PFSK-1 (cell line): ENCODE results near the gene EFHC2.

ENCODE experiments used
- FOXP2 ChIP-seq: optimal IDR thresholded peaks from 2 replicates; pipeline ENCODE3; 2011; ENCODE audit warnings: borderline replicate concordance, control low read depth, inconsistent platforms; ENCODE audit not compliant: insufficient read depth; ENCODE audit errors: extremely low read length, extremely low read depth
- POLR2AphosphoS5 ChIP-seq: IDR thresholded peaks from 2 replicates; pipeline ENCODE4 v1.6.1; 2012; ENCODE audit warnings: low read depth, mild to moderate bottlenecking, control low read depth, low read length, moderate library complexity
- SIN3A ChIP-seq: IDR thresholded peaks from 2 replicates; pipeline ENCODE4 v1.6.1; 2012; ENCODE audit warnings: mild to moderate bottlenecking, low read length, moderate library complexity, borderline replicate concordance; ENCODE audit not compliant: insufficient read depth
- TAF1 ChIP-seq: IDR thresholded peaks from 2 replicates; pipeline ENCODE4 v1.6.1; 2012; ENCODE audit warnings: low read length, control low read depth, borderline replicate concordance; ENCODE audit not compliant: insufficient read depth
- TF ChIP-seq, protein P1 (sequence below), 2 experiments: IDR thresholded peaks; 2 replicates each; pipeline versions ENCODE4 v1.6.1 to v1.8.0; 2011 to 2012; ENCODE audit warnings: low read depth in 2 of 2, low read length in 2 of 2, control low read depth in 1 of 2, inconsistent platforms in 1 of 2, mild to moderate bottlenecking in 1 of 2, moderate library complexity in 1 of 2; ENCODE audit not compliant: insufficient read depth in 1 of 2

The EFHC2 gene

DNA sequence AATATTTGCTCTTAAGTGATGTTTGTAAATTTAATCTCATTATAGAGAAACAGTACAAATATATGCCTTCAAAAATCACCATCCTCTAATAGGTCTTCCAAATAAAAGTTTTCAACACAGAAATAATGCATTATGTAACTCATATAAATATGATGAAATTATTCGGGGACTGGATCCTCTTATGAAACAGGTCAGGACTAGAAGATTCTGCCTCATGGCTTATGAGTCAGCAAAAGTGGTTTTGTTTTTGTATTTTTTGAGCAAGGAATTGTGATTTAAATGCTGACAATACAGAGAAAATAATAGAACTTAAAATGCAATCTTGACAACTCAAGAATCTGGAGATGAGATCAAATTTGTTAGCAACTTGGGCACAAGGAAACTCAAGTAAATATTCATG is 190.6 kb downstream of the EFHC2 start:
- TF ChIP-seq SIN3A (no peak), FOXP2 (no peak), TAF1 (no peak)
- TF ChIP-seq, protein P1, sequence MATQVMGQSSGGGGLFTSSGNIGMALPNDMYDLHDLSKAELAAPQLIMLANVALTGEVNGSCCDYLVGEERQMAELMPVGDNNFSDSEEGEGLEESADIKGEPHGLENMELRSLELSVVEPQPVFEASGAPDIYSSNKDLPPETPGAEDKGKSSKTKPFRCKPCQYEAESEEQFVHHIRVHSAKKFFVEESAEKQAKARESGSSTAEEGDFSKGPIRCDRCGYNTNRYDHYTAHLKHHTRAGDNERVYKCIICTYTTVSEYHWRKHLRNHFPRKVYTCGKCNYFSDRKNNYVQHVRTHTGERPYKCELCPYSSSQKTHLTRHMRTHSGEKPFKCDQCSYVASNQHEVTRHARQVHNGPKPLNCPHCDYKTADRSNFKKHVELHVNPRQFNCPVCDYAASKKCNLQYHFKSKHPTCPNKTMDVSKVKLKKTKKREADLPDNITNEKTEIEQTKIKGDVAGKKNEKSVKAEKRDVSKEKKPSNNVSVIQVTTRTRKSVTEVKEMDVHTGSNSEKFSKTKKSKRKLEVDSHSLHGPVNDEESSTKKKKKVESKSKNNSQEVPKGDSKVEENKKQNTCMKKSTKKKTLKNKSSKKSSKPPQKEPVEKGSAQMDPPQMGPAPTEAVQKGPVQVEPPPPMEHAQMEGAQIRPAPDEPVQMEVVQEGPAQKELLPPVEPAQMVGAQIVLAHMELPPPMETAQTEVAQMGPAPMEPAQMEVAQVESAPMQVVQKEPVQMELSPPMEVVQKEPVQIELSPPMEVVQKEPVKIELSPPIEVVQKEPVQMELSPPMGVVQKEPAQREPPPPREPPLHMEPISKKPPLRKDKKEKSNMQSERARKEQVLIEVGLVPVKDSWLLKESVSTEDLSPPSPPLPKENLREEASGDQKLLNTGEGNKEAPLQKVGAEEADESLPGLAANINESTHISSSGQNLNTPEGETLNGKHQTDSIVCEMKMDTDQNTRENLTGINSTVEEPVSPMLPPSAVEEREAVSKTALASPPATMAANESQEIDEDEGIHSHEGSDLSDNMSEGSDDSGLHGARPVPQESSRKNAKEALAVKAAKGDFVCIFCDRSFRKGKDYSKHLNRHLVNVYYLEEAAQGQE (IDR thresholded peaks at IDR 0.05; ENCODE audit: insufficient read depth in 1 of 2, low read depth in 2 of 2, low read length in 2 of 2) = no peak

DNA sequence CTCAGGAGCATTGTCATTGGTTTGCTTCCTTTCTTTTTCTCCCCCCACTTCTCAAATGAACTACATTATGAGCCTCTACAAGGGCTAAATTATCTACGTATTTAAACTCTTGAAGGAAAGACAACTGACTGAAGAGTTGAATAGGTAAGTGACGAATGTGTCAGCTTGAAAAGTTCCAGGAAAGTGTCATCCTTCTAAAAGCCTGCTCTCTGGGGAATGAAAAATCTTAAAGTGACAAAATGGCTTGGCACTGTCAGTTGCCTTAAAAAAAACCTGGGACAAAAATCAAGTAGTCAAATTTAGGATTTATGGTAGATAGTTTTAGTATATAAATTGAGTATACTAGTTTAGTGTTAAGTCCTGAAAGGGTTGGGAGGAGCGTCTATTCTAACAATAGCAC is 196.3 kb downstream of the EFHC2 start:
- TF ChIP-seq SIN3A (no peak), POLR2AphosphoS5 (no peak), FOXP2 (no peak), TAF1 (no peak)
- TF ChIP-seq, protein P1 (IDR thresholded peaks at IDR 0.05; ENCODE audit: insufficient read depth in 1 of 2, low read depth in 2 of 2, low read length in 2 of 2) = no peak

DNA sequence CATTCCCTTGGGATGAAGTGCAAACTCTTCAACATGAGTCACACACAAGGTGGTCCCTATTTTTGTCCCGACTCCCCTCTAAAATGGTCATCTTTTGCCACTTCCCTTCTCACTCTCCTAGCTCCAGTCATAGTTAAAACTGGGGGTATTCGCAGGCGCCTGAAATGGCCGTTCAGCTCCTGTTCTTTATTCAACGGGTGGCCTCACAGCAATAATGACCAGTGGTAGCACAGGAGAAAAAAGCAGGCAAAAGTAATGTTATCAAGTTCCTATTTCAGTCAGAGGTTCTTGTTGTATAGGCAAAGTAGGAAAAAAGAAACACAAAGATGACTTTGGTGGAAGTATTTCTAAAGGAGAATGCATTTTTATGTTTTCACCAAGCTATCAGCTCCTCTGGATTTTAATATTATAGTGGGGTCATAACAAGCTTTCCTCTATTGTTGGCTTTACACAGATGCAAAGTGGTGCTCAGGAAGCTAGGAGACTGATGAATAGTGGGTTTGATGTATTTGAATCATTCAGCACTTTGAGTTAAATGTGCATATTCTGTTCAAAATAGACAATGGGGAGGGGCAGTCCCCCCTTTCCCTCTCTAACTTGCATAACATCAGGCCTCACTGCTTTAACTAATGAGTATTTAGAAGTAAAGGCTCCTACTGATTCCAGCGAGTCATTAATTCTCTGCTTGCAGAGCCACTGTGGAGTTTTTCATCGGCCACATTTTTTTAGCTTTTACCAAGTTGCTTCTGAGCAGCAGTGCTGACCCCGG is 199.1 kb downstream of the EFHC2 start:
- TF ChIP-seq TAF1 = no peak

DNA sequence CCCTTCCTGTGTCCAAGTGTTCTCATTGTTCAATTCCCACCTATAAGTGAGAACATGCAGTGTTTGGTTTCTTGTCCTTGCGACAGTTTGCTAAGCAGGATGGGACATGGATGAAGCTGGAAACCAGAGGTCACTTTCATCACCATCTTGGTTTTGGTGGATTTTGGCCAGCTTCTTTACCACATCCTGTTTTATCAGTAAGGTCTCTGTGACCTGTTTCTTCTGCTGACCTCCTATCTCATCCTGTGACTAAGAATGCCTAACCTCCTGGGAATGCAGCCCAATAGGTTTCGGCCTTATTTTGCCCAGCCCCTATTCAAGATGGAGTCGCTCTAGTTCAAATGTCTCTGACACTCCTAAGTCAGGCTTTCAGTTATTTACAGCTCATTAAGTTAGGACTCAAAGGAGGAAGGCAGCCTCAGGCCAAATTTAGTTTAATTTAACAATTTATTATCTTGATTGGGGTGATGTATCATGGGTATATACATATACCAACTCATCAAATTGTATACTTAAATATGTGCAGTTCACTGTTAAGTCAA is 200.3 kb downstream of the EFHC2 start:
- no peak for TF ChIP-seq SIN3A
- TF ChIP-seq TAF1 = no peak
- no peak for TF ChIP-seq POLR2AphosphoS5
- TF ChIP-seq FOXP2 = no peak
- TF ChIP-seq, protein P1 (IDR thresholded peaks at IDR 0.05; ENCODE audit: insufficient read depth in 1 of 2, low read depth in 2 of 2, low read length in 2 of 2) = no peak

DNA sequence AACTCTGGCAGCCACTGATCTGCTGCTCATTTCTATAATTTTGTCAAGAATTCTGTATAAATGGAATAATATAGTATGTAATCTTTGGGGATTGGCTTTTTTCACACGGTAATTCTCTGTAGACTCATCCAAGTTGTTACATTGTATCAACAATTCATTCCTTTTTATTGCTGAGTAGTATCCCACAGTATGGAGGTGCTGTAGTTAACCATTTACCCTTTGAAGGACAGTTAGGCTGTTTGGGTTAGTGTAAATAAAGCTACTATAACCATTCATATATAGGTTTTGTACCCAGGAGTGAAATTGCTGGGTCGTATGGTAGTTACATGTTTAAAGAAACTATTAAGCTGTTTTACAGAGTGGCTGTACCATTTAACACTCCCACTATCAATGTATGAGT is 213.3 kb downstream of the EFHC2 start:
- TF ChIP-seq POLR2AphosphoS5 (no peak), SIN3A (no peak), TAF1 (no peak), FOXP2 (no peak)
- TF ChIP-seq, protein P1 (IDR thresholded peaks at IDR 0.05; ENCODE audit: insufficient read depth in 1 of 2, low read depth in 2 of 2, low read length in 2 of 2) = no peak
